Measurements from ENCODE around the gene CADPS2.

- TF ChIP-seq CTCF (IDR thresholded peaks at IDR 0.05; ENCODE audit: insufficient read depth, low read length, poor library complexity, severe bottlenecking) (no peak), EZH2phosphoT487 (conservative IDR thresholded peaks at IDR 0.05; ENCODE audit: low read length) (no peak)
Measured at GRCh38 chr7:122651451-122651850, 234.8 kb downstream of the CADPS2 start.
